SJSA1 (cell line): ENCODE results near the gene FXR2. TPM values are rescaled to one million over a fixed set of nuclear protein-coding genes. Genes with fewer than 3 reads are reported as not detected.

ENCODE experiments used
- DNase-seq, 2 experiments: peaks; one replicate each; pipeline ENCODE4 v3.0.0-alpha.2; 2015 to 2020; ENCODE audit warnings: low spot score in 2 of 2, low read depth in 1 of 2
- H3K27ac ChIP-seq: fragments of 250-450 bp; sonication (Bioruptor Pico); 2 replicates; pipeline ENCODE4 v1.5.1; 2020; ENCODE audit warnings: mild to moderate bottlenecking, moderate library complexity
- H3K27me3 ChIP-seq: fragments of 250-450 bp; sonication (Bioruptor Pico); replicated peaks from 2 replicates; pipeline ENCODE4 v1.5.1; 2020; ENCODE audit warnings: mild to moderate bottlenecking, moderate library complexity
- H3K36me3 ChIP-seq: fragments of 250-450 bp; sonication (Bioruptor Pico); 2 replicates; pipeline ENCODE4 v1.5.1; 2020; ENCODE audit warnings: mild to moderate bottlenecking
- H3K4me1 ChIP-seq: fragments of 250-450 bp; sonication (Bioruptor Pico); replicated peaks from 2 replicates; pipeline ENCODE4 v1.6.1; 2021; ENCODE audit warnings: mild to moderate bottlenecking
- H3K4me3 ChIP-seq: fragments of 250-450 bp; sonication (Bioruptor Pico); 2 replicates; pipeline ENCODE4 v1.5.1; 2020; ENCODE audit warnings: mild to moderate bottlenecking
- H3K9me3 ChIP-seq: fragments of 250-450 bp; sonication (Bioruptor Pico); replicated peaks from 2 replicates; pipeline ENCODE4 v1.5.1; 2020; ENCODE audit warnings: mild to moderate bottlenecking
- total RNA-seq: library from RNA; depleted of rRNA; stranded (reverse); fragments of >200 nt; shearing (Covaris generic); gene quantifications from 2 replicates; pipeline ENCODE4 v1.2.3, GENCODE V29; 2014

Gene FXR2
- total RNA-seq, 1 experiment from 2014 or later, result 49.5 TPM

DNA sequence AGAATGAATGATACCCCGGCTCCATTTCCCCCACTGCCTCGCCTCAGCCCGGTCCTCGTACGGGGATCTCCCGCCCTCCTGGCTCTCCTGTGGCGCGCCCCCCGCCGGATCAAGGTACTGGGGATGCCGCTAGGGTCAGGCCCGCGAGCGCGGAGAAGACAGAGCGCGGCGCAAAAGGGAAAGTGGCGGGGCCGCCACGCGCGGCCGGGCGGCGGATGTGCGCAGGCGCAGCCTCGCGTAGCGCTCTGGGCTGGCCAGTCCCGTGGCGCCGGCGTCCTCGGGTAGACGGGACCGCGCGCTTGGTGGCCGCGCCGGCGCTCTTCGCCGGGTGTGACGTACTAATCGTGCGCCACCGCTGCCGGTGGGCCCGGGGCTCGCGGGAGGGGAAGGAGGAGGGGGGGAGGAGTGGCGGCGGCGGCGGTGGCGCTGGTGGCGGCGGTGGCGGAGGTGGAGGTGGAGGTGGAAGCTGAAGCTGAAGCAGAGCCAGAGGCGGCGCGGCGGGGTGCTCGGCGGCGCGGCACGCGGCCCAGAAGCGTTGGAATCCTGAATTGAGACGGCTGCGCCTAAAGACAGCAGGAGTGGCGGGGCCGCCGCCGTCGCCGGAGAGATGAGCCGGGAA is 53.0 kb downstream of the FXR2 start, which contains the start of gene SENP3:
Gene SENP3 (plus strand): TSS at position 331 of the 619 bp plus-strand sequence. CDS start 1,158 bp downstream, outside the sequence.
- DNase-seq, result peak; percentile 82 to 86
- peaks cover 35% of the 10 kb centered on the region for H3K36me3 ChIP-seq
- H3K27me3 ChIP-seq, result no peaks in the 10 kb centered on the region
- H3K4me1 ChIP-seq, result peaks cover 14% of the 10 kb centered on the region
- peak within 1 kb of the TSS; percentile 75 for H3K4me3 ChIP-seq
- H3K9me3 ChIP-seq, result no peaks in the 10 kb centered on the region
- H3K27ac ChIP-seq, result peak within 1 kb of the TSS; percentile 54

DNA sequence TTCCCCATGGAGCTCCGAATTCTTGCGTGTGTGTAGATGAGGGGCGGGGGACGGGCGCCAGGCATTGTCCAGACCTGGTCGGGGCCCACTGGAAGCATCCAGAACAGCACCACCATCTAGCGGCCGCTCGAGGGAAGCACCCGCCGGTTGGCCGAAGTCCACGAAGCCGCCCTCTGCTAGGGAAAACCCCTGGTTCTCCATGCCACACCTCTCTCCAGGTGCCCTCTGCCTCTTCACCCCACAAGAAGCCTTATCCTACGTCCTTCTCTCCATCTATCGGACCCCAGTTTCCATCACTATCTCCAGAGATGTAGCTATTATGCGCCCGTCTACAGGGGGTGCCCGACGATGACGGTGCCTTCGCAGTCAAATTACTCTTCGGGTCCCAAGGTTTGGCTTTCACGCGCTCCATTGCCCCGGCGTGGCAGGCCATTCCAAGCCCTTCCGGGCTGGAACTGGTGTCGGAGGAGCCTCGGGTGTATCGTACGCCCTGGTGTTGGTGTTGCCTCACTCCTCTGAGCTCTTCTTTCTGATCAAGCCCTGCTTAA is 53.6 kb downstream of the FXR2 start:
- no peaks in the 10 kb centered on the region for H3K9me3 ChIP-seq
- peak overlapping the region; percentile 54 for H3K27ac ChIP-seq
- peak; percentile 84 to 88 for DNase-seq
- H3K36me3 ChIP-seq, result peaks cover 31% of the 10 kb centered on the region
- H3K27me3 ChIP-seq, result no peaks in the 10 kb centered on the region
- H3K4me3 ChIP-seq, result peak overlapping the region; percentile 75
- H3K4me1 ChIP-seq, result peaks cover 14% of the 10 kb centered on the region

DNA sequence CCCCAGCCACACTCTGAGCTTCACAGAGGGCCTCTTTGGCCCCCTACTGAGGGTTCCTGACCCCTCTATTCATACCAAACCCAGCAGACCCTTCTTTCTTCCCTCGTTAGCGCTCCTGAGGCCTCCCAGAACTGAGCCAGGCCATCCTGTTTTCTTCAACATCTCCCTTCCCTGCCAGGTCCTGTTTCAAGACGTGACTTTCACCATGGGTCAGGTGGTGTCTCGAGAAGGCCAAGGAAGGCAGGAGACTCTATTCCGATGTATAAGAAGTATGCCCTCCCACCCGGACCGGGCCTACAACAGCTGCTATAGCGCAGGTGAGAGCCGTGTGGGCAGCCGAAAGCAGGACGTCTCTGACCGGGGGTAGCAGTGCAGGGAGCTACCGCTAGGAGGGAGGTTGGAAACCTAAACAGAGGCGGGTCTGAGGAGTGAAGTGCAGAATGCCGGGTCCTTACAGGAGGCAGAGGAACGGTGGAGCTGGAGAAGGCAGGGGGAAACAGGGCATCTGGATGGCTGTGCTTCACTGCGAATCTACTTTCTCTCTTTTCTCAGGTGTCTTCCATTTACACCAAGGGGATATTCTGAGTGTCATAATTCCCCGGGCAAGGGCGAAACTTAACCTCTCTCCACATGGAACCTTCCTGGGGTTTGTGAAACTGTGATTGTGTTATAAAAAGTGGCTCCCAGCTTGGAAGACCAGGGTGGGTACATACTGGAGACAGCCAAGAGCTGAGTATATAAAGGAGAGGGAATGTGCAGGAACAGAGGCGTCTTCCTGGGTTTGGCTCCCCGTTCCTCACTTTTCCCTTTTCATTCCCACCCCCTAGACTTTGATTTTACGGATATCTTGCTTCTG is 54.3 kb downstream of the FXR2 start:
- no peaks in the 10 kb centered on the region for H3K9me3 ChIP-seq
- no peaks in the 10 kb centered on the region for H3K27me3 ChIP-seq
- DNase-seq, result peak in 1 of 2 experiments; percentile 49
- H3K36me3 ChIP-seq, result peaks cover 27% of the 10 kb centered on the region
- no peak overlapping the region for H3K27ac ChIP-seq
- H3K4me1 ChIP-seq, result peaks cover 14% of the 10 kb centered on the region
- H3K4me3 ChIP-seq, result peak overlapping the region; percentile 75

DNA sequence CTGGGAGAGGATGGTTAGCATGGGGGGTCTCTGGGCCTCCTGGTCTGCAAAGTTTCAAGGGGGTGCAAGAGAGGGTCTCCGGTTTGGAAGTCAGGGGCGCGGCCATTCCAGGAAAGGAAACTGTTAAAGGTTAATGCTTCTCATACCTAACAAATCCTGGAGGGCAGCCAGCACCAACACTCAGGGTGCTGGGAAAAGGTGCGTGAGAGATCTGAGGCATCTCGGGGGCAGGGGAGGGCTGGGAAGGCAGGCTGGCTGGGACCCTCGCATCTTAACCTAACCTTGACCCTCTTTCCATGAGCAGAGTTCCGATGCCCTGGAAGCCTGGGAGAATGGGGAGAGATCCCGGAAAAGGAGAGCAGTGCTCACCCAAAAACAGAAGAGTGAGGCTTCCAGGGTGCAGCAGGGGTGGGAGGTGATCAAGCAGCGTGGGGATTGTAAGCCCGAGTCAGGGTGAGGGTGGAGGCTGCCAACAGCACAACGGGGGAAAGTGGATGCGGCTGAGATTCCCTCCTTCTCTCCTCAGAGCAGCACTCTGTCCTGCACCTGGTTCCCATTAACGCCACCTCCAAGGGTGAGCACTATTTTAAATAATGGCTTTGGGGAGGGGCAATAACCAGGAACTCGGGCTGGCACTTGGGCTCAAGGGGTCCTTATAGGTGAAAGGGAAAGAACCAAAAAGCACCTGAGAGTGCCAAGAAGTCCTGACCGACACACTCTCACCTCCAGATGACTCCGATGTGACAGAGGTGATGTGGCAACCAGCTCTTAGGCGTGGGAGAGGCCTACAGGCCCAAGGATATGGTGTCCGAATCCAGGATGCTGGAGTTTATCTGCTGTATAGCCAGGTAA is 55.2 kb downstream of the FXR2 start:
- no peak for DNase-seq
- Histone ChIP-seq H3K4me1 (peaks cover 14% of the 10 kb centered on the region), H3K4me3 (no peak overlapping the region), H3K27ac (no peak overlapping the region), H3K27me3 (no peaks in the 10 kb centered on the region), H3K9me3 (no peaks in the 10 kb centered on the region), H3K36me3 (peaks cover 19% of the 10 kb centered on the region)

DNA sequence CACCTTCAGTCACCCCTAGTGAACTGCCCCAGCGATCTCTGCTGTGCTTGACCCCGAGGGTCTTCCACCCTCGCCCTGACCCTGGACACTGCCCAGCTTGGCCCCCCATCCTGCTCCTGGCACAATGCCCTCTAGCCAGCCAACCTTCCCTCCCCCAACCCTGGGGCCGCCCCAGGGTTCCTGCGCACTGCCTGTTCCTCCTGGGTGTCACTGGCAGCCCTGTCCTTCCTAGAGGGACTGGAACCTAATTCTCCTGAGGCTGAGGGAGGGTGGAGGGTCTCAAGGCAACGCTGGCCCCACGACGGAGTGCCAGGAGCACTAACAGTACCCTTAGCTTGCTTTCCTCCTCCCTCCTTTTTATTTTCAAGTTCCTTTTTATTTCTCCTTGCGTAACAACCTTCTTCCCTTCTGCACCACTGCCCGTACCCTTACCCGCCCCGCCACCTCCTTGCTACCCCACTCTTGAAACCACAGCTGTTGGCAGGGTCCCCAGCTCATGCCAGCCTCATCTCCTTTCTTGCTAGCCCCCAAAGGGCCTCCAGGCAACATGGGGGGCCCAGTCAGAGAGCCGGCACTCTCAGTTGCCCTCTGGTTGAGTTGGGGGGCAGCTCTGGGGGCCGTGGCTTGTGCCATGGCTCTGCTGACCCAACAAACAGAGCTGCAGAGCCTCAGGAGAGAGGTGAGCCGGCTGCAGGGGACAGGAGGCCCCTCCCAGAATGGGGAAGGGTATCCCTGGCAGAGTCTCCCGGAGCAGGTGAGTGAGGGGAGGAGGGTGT is 56.0 kb downstream of the FXR2 start, which contains the start of gene TNFSF13:
Gene TNFSF13 (plus strand): TSS at position 207 of the 776 bp plus-strand sequence. CDS start 290 bp downstream, at position 497.
- no peaks in the 10 kb centered on the region for H3K27me3 ChIP-seq
- no peaks in the 10 kb centered on the region for H3K9me3 ChIP-seq
- no peak for DNase-seq
- H3K27ac ChIP-seq, result no peak within 1 kb of the TSS
- H3K36me3 ChIP-seq, result peaks cover 10% of the 10 kb centered on the region
- H3K4me1 ChIP-seq, result peaks cover 14% of the 10 kb centered on the region
- H3K4me3 ChIP-seq, result no peak within 1 kb of the TSS

DNA sequence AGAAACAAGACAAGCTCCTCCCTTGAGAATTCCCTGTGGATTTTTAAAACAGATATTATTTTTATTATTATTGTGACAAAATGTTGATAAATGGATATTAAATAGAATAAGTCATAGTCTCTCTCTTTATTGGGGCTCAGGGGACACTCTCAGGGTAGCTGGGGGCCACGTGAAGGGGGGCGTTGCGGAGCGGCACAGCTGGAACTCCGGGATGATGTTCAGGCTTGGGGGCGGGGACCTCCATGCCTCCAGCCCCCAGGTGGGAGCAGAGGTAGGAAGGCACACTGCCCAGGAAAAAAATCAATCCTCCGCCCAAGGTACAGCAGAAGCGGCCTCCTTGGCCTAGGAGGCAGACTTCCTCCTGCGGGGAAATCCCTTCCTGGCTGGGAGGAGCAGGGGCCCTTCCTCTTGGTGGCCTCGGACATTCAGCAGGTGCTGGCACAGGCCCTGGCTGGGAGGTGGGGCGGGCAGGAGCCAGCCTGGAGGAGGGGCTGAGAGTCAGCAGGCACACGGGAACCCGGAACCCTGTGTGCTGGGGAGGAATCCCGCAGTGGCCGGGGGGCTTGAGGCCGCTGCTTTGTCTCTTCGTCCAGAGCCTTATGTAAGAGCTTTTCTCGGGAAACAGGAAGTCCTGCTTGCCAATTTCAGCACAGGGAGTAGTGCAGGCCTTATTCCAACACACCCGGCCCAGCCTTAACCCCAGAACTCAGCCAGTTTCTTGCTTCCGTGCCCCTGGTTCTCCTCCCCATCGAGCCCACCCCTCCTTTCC is 56.7 kb downstream of the FXR2 start:
- H3K4me1 ChIP-seq, result peaks cover 12% of the 10 kb centered on the region
- no peak for DNase-seq
- H3K4me3 ChIP-seq, result no peak overlapping the region
- no peaks in the 10 kb centered on the region for H3K27me3 ChIP-seq
- H3K27ac ChIP-seq, result no peak overlapping the region
- H3K36me3 ChIP-seq, result peaks cover 4% of the 10 kb centered on the region
- no peaks in the 10 kb centered on the region for H3K9me3 ChIP-seq

DNA sequence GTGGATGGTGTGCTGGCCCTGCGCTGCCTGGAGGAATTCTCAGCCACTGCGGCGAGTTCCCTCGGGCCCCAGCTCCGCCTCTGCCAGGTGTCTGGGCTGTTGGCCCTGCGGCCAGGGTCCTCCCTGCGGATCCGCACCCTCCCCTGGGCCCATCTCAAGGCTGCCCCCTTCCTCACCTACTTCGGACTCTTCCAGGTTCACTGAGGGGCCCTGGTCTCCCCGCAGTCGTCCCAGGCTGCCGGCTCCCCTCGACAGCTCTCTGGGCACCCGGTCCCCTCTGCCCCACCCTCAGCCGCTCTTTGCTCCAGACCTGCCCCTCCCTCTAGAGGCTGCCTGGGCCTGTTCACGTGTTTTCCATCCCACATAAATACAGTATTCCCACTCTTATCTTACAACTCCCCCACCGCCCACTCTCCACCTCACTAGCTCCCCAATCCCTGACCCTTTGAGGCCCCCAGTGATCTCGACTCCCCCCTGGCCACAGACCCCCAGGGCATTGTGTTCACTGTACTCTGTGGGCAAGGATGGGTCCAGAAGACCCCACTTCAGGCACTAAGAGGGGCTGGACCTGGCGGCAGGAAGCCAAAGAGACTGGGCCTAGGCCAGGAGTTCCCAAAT is 57.4 kb downstream of the FXR2 start:
- no peak for DNase-seq
- Histone ChIP-seq H3K4me1 (peaks cover 7% of the 10 kb centered on the region), H3K4me3 (no peak overlapping the region), H3K9me3 (no peaks in the 10 kb centered on the region), H3K27ac (no peak overlapping the region), H3K36me3 (peaks cover 4% of the 10 kb centered on the region; the same call in 1 of the 2 replicates), H3K27me3 (no peaks in the 10 kb centered on the region)

DNA sequence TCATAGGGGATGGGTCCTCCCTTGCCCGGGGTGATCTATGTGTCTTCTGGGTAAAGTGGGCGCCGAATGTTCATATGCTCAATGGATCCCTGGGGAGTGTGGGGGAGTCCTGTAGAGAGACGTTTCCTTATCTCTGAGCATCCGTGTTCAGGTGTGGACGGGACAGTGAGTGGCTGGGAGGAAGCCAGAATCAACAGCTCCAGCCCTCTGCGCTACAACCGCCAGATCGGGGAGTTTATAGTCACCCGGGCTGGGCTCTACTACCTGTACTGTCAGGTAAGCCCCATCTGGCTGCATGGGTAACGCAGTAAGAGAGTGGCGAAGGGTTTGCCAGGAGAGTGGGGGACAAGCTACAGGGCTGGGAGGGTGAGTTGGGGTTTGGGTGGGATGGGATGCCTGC is 58.1 kb downstream of the FXR2 start:
- Histone ChIP-seq H3K27ac (no peak overlapping the region), H3K36me3 (no peaks in the 10 kb centered on the region), H3K27me3 (no peaks in the 10 kb centered on the region), H3K4me1 (peaks cover 7% of the 10 kb centered on the region), H3K9me3 (no peaks in the 10 kb centered on the region), H3K4me3 (no peak overlapping the region)
- no peak for DNase-seq

DNA sequence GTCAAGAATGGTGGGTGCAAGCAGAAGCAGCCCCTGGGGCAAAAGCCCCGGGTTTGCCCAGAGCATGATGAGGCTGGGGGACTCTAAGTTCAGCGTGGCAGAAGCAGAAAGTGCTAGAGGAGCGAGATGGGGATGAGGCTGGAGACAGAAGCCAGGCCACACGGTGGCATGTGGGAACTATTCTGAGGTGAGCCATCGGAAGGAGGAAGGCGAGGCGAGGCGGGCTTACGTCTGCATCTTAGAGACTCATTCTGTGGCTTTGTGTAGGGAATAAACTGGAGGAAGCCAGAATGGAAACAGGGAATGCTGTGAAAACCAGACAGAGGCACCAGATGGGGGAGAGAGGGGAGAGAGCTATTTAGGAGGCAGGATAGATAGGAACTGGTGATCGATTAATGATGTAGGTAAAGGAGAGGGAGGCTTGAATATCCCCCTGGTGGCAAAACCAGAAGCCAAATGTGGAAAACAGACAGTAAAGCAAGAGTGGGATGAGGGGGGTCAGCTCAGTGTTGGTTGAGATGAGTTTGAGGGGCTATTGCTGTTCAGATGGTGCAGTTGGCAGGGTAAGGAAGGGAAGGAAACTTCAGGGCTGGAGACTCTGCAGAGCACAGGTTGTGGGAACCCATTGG is 59.3 kb downstream of the FXR2 start:
- Histone ChIP-seq H3K4me1 (peaks cover 2% of the 10 kb centered on the region), H3K36me3 (no peaks in the 10 kb centered on the region), H3K4me3 (no peak overlapping the region), H3K27ac (no peak overlapping the region), H3K27me3 (no peaks in the 10 kb centered on the region), H3K9me3 (no peaks in the 10 kb centered on the region)
- DNase-seq, result no peak

DNA sequence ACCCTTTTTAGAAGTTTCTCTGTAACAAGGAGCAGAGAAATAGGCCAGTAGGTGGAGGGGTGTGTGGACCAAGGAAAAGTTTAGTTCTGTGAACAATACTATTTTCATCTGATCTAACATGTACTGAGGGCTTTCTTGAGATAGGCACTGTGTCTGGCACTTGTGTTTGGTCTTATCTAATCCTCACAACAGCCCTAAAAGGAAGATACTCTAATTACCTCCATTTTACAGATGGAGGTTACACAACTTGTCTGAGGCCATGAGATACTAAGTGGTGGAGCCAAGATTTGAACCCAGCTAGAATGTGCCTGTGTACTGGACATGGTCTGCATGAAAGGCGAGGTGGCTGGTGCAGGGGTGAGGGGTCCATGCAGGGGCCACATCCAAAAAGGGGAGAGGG is 61.3 kb downstream of the FXR2 start:
- no peaks in the 10 kb centered on the region for H3K36me3 ChIP-seq
- H3K27me3 ChIP-seq, result no peaks in the 10 kb centered on the region
- no peak for DNase-seq
- peaks cover 10% of the 10 kb centered on the region for H3K4me1 ChIP-seq
- no peaks in the 10 kb centered on the region for H3K9me3 ChIP-seq
- H3K27ac ChIP-seq, result no peak overlapping the region
- H3K4me3 ChIP-seq, result no peak overlapping the region

DNA sequence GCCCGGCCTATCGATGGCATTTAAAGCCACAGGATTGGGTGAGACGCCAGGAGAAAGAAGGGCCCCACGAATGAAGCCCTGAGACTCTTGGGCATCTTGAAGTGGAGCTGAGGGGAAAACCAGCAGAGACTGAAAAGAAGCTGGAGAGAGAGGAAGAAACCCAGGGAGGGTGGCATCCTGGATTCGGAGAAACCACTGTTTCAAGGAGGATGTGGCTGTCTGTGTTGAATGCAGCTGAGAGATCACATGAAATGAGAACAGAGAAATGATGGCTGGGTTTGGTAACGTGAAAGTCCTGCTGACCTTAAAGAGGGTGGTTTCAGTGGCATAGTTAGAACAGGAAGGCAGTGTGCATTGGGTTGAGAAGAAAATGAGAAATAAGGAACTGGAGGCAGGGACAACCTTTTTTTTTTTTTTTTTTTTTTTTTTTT is 62.1 kb downstream of the FXR2 start:
- no peaks in the 10 kb centered on the region for H3K36me3 ChIP-seq
- H3K27me3 ChIP-seq, result no peaks in the 10 kb centered on the region
- no peak for DNase-seq
- no peaks in the 10 kb centered on the region for H3K9me3 ChIP-seq
- H3K4me1 ChIP-seq, result peaks cover 12% of the 10 kb centered on the region
- no peak overlapping the region for H3K27ac ChIP-seq
- H3K4me3 ChIP-seq, result no peak overlapping the region
